Right hindlimb (tissue), 1 donor: Measurements from ENCODE around the gene GRIP2.

Experiments used
- DNase-seq: peaks from one replicate; pipeline ENCODE4 v3.0.0-alpha.2; 2018

The GRIP2 gene

DNA sequence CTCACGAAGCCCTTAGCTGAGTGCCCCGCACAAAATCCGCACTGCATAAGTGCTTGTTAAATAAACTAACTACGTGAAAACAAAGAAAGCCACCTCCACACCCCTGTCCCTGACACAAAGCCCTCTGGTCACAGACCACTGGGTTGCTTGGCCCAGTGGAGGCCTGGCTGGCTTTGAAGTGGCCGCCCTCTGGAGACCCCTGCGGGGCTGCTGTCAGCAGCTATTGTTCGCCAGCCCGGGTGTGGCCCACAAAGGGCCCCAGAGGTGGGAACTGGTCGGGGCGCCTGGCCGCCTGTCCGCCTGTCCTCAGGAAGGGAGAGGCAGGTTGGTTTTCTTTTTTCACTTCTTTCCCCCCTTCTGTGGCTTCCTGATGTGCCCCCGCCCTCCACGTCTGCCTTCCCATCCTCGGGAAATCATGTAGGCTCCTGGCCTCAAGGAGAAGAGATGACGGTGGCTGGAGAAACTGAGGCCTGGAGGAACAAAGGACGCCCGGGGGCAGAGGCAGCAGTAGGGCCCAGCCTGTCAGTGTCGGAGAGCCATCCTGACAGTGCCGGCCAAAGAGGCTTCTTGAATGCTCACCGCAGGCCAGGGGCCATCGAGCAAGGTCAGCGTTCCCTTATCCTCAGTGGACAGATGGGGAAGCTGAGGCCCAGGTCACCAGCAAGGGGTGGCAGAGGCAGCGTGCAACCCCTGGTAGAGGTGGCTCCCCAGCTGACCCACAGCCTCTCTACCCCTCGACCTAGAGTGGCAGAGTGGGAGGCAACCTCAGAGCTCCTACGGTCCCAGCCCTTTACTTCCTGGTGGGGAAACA, 76.6 kb downstream of the GRIP2 start:
- no peak for DNase-seq

GRCh38 chr3:14462738-14463137, 77.4 kb downstream of the GRIP2 start:
- no peak for DNase-seq

GRCh38 chr3:14461748-14462324, 78.3 kb downstream of the GRIP2 start:
- peak; percentile 54 for DNase-seq

GRCh38 chr3:14461006-14461747, 79.0 kb downstream of the GRIP2 start:
- no peak for DNase-seq

- peak; percentile 52 for DNase-seq
Observed at GRCh38 chr3:14460342-14461005, 79.7 kb downstream of the GRIP2 start.

- DNase-seq = no peak
Observed at GRCh38 chr3:14459787-14460186, 80.4 kb downstream of the GRIP2 start.

DNA sequence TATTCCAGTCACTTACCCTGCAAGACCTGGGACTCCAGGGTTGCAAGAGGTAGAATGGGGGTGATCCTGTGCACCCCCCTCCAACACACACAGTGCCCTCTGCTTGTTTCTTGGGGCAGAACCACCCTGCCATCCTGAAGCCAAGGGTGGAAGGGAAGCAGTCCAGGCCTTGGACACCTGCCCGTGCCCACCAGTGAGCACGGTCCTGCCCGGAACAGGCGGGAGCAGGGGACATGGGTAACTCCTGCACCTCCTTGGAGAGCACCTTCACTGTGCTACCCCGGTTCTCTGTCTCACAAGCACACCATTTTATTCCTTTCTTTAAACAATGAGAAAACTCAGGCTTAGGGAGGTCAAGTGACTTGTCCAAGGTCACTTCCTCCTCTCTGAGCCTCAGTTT, 80.8 kb downstream of the GRIP2 start:
- DNase-seq = no peak

- no peak for DNase-seq
Observed at GRCh38 chr3:14458434-14459275, 81.5 kb downstream of the GRIP2 start.

DNA sequence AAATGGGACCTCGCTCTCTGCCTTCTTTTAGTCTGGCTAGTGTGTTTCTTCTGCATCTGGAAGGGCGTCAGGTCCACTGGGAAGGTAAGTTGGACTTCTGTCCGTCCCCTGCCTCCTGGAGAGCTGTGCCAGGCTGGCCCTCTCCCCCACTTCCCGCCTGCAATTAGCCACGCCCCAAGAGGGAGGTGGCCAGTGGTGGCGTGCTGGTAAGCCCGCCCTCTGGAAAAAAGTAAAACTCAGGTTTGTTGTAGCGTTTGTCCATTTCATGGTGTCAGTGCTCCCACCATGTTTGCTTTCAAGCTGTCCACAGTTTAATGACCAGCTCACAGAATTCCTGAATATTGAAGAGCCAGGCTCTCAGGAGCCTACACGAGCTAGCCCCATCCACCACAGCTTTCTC, 82.1 kb downstream of the GRIP2 start:
- no peak for DNase-seq

DNA sequence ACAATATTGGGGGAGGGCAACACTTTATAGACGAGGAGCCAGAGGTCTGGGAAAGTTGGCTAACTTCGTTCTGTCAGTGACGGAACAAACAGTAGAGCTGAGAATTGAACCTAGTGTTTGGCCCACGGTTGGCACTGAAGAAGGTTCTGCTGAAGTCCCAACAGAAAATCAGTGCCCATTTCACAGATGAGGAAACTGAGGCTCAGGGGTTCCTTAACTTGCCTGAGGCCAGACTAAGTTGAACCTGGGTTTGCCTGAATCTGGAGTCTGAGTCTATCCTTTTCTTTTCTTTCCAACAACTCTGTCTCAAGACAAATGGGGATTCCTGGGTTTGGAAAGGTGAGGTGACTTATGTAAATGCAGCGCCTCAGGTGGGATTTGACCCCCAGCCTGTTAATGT, 82.7 kb downstream of the GRIP2 start:
- DNase-seq = no peak

GRCh38 chr3:14456794-14457193, 83.3 kb downstream of the GRIP2 start:
- DNase-seq = no peak

DNA sequence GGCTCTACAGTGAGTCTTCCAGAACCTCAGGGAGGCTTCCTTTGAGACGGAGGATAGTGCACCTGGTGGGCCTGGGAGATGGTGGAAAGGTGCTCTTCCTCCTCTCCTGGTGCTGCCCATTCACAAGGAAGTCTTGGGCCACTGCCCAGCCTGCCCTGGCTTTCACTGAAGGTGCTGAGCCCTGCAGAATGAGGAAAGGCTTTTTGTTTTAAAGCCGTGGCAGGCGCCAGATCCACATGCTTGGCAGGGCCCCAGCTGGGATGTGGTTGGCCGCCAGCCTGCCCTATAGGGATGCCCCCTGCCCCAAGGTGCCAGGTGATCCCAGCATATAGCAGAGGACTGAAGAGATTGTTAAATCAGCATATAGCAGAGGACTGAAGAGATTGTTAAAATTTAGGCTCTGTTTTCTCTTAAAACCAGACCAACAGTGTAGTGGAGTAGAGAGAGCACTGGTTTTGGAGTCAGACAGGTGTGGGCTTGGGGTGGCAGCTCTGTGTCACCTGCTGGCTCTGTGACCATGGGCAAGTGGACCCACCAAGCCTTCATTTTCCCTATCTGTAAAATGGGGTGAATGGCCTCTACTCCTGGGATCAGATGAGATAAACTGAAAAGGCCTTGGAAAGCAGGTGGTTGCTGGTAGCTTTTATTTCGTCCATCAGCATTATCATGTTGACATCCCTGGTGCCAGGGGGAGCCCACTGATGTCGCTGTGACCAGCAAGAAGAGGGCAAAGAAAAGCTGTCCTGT, 84.4 kb downstream of the GRIP2 start:
- no peak for DNase-seq

DNA sequence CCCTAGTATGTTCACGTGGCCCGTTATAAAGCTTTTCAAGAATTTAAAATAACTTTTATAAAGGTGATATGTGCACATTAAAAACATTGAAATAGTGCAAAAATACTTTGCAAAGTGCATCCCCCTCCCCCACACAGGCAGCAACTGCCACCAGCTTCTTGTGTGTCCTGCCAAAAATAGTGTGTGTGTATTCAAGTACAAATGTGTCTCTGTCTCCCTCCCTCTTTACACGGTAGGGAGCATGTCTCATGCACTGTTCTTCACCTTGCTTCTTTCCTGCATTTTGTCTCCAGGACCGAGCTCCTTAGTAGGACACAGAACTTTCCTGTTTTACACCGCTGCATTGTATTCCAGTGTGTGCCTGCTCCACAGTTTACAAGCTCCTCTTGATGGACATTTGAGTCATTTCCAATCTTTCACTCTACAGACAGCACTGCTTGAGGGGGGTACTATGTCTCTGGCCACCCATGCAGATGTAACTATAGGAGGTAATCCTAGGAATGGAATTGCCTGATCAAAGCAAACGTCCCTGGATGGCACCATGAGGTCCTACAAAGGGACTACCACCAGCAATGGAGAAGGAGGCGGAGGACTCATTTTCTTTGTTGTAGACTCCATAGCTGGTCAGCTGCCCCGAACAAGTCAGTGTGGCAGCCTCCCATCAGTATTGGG, 85.4 kb downstream of the GRIP2 start:
- no peak for DNase-seq

DNA sequence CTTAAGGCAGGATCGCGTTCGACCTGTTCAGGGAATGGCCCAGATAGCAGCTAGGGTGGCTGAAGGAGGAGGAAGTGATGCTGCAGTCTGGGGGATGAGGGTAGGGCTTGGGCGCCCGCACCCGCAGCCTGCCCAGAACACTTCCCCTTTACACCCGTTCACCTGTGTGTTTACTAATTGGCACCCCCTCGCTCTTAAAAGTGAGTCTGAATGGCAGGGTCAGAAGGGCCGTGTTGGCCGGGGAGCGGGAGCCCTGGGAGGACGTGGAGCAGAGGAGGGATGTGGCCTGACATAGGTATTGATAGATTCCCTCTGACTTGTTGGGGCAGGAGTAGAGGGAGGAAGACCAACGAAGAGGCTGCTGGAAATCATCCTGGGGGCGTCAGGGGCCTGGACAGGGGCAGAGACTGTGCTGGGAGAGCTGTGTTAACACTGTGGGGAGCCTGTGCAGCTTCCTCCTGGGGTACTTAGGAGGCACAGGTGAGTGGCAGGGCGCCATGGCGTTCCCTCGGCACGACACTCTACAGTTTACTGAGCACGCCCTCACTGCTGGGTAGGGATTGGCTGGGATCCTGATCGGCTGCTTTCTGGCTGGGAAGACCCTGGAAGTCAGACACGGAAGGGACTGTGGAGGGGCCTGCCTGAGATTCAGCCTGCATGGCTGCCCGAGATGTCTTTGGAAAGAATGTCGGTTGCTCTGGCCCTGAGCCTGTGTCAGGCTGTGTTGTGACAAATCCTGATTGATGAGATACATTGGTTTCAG, 86.1 kb downstream of the GRIP2 start:
- peak; percentile 57 for DNase-seq

DNA sequence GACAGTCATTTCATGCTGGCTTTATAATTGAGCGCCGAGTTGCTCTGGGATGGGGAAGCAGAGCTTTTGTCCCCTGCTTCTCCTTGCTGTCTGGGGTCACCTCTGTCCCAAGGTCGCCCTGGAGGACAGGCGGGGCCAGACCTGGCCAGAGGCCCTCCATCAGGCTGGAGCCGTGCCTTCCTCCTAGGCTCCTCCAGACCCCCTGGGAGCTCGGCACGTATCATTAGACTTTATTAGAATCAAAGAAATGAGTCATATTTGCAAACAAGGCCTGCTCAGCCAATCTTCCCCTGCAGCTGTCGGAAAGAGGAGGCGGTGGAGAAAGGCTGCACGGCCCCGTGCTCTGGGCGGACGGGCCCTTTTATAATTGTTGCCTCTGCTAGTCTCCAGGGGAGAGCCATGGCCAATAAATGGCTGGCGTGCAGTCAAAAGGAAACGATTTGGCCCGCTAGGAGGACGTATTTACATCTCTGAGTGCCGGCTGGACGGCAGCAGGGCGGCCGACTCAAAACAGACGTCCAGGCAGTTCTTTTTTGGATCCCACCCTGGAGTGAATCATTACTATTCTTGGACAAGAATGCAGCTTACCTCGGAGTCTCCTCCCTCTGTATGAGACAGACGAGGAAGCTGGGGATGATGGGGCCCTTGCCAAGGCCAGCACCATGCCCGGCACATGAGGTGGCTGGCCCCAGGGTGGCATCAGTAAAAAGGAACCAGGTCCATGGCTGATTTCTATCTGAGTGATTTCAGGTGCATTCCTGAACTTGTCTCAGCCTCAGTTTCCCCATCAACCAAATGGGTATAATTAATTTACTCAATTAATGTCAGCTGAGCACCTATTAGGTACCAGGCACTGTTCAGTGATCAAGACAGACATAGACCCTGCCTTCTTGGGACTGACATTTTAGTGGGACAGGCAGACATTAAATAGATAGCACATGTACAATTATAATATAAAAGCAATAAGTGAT, 87.1 kb downstream of the GRIP2 start:
- DNase-seq = peak; percentile 98

DNA sequence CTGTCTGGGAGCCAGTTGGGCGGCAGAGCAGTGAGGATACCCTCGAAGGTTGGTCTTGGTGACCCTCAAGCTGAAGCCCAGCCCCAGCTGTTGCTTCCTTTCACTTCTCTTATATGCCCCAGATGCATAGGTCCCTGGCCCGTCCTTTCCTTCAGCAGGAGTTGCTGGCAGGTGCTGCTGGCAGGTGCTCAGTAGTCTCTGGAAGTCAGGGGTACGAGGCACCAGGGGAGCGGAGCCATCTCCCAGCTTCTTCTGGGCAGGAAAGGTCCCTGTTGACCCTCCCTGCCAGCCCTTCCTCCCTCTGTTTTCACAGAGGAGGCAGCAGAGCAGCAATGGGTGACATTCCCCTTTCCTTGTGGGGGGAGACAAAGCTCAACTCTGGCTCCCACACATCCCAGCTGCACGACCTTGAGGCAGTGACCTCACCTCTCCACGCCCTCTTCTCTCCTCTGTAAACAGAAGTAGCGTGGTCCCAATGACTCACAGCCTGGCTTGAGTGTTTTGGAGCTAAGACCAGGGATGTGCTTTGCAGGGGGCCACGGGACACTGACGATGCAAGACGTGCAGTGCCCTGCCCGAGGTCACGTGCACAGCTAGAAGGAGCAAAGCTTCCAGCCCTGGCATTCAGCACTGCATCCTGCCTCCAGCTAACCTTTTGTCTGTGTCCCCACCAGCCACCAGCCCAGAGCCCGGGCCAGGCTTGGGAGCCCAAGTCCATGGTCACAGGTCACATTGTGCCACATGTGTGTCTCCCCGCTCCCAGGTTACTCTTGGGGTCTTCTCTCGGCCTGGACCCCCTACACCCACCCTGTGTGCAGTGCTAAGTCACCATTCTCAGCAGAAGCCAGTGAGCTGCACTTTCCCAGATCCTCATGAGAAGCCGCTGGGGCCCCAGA, 88.0 kb downstream of the GRIP2 start:
- peak; percentile 72 for DNase-seq

- DNase-seq = no peak
Observed at GRCh38 chr3:14450922-14451606, 89.1 kb downstream of the GRIP2 start.
